GM21619 (cell line): Measurements from ENCODE around the gene BMP6.

ENCODE experiments used
- ATAC-seq: cut with Tn5 transposase; IDR thresholded peaks from one replicate; pipeline ENCODE4 v1.9.1; 2021; ENCODE audit not compliant: unreplicated experiment

The BMP6 gene

GRCh38 chr6:7747016-7747415 is 21.1 kb downstream of the BMP6 start:
- ATAC-seq, result no peak

GRCh38 chr6:7747433-7747832 is 21.5 kb downstream of the BMP6 start:
- no peak for ATAC-seq

DNA sequence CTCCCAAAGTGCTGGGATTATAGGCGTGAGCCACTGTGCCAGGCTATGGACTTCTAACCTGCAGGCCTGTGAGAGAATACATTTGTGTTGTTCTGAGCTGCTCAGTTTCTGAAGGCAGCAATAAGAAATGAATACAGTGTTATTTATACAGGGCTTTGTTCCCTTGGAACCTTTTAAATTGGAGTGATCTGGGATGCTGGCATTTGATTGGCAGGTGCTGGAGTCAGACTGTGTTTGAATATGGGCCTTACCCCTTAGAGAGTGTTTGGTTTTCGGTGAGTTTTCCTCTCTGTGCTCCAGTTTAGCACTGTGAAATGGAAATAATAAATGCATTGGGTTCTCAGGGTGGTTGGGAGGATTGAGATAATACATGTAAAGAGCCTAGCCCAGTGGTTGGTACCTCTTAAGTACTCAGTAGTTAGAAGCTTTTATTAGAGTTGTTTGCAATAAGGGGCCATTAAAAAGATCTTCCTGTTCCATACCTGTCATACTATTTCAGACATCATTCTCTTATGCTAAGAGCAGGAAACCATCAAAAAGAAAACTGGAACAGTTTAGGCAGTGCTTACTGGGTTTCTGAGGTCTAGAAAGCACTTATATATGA is 22.1 kb downstream of the BMP6 start:
- ATAC-seq, result no peak

DNA sequence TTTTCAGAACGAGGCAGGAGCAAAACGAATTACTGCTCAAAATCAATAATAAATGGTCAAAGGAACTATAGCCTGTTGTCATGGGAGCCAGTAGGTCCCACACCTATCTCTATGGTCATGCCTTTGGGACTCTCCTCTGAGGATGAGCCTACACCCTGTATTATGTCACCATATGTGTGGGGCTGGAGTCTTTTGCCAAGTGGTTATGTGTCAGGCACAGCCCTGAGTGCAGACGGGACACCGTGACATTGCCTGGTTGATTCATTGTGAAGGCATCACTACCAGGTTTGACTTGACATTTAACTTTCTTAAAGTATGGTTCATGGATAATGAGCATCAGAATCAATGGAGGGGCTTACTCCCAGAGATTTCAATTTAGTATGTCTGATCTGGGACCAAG is 23.6 kb downstream of the BMP6 start:
- ATAC-seq, result no peak

GRCh38 chr6:7750197-7750596 is 24.3 kb downstream of the BMP6 start:
- no peak for ATAC-seq

GRCh38 chr6:7758456-7758855 is 32.6 kb downstream of the BMP6 start:
- no peak for ATAC-seq

GRCh38 chr6:7759320-7759719 is 33.4 kb downstream of the BMP6 start:
- ATAC-seq, result no peak

- ATAC-seq, result no peak
Observed at GRCh38 chr6:7761051-7761450, 35.2 kb downstream of the BMP6 start.

DNA sequence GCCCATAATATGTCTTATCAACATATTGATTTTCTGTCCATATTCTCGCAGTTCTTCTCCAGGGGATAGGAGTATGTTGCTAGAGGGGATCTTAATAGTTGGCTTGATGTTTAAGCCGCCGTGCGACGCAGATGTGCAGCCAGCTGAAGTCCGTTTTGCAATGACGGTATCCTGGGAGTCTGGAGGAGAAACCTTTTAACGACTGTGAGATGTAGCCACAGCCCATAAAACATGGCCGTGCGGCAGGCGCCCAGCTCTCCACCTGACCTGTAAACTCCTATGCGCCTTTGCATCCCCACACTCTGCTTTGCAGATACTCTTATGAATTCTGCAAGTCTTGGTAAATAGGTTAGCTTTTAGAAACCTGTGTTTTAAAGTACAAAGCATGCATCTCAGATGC is 36.9 kb downstream of the BMP6 start:
- no peak for ATAC-seq

GRCh38 chr6:7763881-7764280 is 38.0 kb downstream of the BMP6 start:
- ATAC-seq, result no peak

DNA sequence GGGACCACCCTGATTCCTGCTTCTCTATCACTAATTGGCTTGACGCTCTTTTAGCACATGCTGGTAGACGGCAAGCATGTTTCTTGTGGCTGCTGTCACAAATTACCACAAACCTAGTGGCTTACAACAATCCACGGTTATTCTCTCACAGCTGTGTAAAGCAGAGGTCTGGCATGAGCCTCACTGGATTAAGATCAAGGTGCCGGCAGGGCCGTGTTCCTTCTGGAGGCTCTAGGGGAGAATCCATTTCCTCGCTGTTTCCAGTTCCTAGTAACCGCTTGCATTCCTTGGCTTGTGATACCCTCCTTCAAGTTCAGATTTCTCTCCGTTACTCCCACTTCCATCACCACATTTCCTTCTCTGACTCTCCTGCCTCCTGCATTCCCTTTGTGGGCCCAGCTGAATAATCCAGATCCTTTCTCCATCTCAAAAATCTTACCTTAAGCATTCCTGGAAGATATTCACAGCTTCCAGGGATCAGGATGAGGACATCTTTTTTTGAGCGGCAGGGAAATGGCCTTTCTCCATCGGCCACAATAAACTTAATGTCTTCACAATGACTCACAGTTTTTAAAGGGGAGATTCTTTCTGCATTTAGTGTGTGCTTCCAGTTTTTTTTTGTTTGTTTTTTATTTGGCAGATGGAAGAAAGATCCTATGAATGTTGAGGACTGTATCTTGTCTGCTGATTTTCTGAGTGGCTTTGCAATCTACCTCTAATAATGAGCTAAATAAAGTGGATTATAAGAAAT is 39.9 kb downstream of the BMP6 start:
- ATAC-seq, result no peak

- ATAC-seq, result no peak
Observed at GRCh38 chr6:7769702-7770101, 43.8 kb downstream of the BMP6 start.

GRCh38 chr6:7770111-7770510 is 44.2 kb downstream of the BMP6 start:
- no peak for ATAC-seq

- ATAC-seq, result no peak
Observed at GRCh38 chr6:7770601-7771000, 44.7 kb downstream of the BMP6 start.

DNA sequence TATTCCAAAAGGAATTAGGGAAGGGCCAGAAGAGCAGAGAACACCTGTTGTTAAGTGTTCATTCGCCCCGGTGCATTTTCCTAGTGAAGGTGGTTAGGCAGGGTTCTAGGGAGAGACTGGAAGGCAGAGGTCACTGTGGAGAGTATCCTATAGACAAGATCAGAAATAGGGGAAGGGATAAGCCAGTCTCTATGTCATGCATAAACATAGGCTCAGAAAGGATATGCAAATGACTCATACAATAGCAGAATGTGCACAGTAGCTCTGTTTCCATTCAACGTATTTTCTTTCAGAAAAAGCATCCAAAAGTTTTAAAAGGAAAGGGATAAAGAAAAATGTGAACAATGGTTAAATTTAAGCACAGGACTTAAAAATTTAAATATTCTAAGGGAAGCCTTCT is 47.4 kb downstream of the BMP6 start:
- no peak for ATAC-seq

DNA sequence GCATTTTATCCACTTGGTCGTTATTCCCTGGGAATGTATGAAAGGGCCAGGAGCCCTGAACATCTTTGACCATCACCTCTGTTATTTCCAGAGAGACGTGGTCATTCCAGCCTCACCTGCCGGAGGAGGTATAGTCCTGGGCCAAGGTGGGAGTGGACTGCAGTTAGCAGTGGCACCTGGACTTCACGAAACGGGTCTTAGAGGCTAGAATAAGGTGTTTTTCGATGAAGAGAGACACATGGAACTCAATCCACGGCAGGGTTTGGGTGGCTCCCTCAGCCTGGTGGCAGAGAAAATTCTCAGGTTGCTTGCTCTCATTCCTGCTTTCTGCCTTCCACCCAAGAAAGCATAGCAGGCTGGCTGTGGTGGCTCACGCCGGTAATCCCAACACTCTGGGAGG is 48.0 kb downstream of the BMP6 start:
- ATAC-seq, result no peak

GRCh38 chr6:7776509-7776908 is 50.6 kb downstream of the BMP6 start:
- no peak for ATAC-seq

- no peak for ATAC-seq
Observed at GRCh38 chr6:7777074-7777473, 51.2 kb downstream of the BMP6 start.

- no peak for ATAC-seq
Observed at GRCh38 chr6:7781240-7781639, 55.3 kb downstream of the BMP6 start.

DNA sequence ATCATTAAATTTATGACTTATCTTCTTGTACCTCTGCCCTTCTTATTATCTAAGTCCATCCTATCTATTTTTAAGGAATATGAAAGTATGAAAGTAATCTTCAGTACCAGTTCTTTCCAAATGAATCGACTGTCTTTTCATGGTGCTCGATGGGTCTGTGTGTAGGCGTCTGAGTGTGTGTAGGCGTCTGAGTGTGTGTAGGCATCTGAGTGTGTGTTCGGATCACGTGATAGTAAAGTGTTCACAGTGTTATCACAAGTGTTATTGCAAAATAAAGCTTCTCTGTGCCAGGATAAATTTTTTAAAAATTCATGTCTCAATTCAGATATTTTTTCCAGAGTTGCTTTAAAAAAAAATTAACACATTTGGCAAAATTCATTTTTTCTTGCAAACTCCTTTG is 58.3 kb downstream of the BMP6 start:
- no peak for ATAC-seq

- ATAC-seq, result no peak
Observed at GRCh38 chr6:7784706-7785105, 58.8 kb downstream of the BMP6 start.

GRCh38 chr6:7785243-7786035 is 59.5 kb downstream of the BMP6 start:
- no peak for ATAC-seq
